Retina (tissue), 1 donor: Measurements from ENCODE around the gene INSC.

Source experiments
- DNase-seq: peaks from one replicate; pipeline ENCODE4 v3.0.0-alpha.2; 2016

Gene INSC

GRCh38 chr11:15224466-15224865 is 109.7 kb downstream of the INSC start:
- no peak for DNase-seq

- no peak for DNase-seq
Measured at GRCh38 chr11:15227011-15227410, 112.3 kb downstream of the INSC start.

GRCh38 chr11:15228331-15228849 is 113.7 kb downstream of the INSC start:
- DNase-seq: no peak

- no peak for DNase-seq
Measured at GRCh38 chr11:15229069-15229468, 114.3 kb downstream of the INSC start.

DNA sequence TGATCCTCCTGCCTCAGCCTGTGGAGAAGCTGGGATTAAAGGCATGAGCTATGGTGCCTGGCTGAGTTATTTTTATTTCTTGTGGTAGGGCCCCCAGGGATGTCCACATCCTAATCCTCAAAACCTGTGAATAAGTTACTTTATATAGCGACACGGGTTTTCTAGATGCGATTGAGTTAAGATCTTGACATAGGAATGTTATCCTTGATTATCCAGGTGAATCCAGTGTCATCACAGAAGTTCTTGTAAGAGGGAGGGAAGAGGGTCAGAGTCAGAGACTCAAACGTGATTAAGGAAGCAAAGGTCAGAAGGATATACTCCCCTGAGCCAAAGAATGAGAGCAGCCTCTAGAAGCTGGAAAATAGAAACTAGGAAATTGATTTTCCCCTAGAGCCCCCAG is 117.8 kb downstream of the INSC start:
- no peak for DNase-seq

DNA sequence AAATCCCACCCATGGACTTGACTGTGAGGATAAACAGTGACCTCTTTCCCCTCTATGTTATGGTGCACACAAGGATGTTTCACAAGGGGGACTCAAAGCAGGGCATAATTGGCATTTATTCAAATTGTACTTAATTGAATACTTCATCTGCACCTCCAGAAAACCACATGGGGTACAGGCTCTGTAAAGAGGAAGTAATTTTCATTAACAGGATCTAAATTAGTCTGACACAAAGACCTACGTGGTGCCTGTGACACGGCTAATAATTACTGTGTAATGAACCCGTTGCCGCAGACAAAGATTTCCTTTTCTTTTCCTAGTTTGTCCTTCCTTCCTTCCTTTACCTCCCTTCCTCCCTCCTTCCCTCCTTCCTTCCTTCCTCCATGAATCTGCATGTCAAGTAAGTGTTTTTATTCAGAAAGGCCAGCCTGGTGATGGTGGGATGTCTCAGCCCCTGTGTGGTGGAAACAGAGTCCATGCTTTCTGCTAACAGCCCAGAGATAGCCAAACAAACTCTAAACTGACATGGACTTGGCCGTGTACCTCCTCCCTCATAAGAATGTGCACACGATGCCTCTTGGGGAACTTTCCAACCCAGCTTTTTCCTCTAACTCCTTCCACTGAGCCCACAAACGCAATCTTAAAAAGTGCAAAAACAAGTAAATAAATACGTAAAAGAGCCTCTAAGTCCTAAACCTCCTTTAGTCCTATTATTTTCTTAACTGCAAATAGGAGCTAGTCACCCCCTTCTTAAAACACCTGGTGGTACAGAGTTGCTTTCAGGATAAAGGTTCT is 118.8 kb downstream of the INSC start:
- DNase-seq: peak; percentile 30

GRCh38 chr11:15234796-15235195 is 120.1 kb downstream of the INSC start:
- no peak for DNase-seq

DNA sequence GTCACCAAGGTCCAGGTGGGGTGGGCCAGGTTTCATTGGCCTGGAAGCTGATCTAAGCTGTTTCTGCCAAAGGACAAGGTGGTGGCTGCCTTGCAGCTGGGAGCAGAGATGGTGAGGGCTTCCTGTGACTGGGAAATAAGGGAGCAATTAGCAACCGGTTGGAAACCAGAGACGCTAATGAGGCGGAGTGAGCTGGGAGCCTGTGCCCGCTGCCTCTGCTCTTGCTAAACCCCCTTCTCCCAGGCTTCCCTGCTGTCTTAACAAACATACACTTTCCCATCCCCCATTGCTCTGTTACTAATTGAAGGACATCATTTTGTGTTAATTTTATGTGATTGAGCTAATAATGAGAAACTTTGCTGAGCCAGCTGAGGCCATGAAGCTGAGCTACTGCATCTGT is 121.8 kb downstream of the INSC start:
- DNase-seq: peak; percentile 78

GRCh38 chr11:15238856-15239255 is 124.1 kb downstream of the INSC start:
- no peak for DNase-seq

DNA sequence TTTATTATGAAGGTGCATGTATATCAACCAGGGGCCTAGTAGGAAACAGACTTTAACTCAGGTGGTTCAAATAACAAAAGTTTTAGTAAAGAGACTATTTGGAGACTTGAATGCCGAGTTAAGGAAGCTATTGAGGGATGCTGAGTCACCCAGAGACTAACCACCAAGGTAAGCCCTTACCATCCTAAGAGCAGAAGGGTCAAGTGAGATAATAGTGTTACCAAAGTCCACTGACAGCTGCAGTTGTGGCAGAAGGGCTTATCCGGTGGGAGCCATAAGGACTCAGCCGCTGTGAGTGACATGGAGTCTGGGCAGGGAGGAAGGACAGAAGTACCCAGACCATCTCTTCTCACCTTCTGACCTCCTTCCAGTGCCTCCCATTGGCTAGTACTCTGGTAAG is 134.0 kb downstream of the INSC start:
- no peak for DNase-seq

DNA sequence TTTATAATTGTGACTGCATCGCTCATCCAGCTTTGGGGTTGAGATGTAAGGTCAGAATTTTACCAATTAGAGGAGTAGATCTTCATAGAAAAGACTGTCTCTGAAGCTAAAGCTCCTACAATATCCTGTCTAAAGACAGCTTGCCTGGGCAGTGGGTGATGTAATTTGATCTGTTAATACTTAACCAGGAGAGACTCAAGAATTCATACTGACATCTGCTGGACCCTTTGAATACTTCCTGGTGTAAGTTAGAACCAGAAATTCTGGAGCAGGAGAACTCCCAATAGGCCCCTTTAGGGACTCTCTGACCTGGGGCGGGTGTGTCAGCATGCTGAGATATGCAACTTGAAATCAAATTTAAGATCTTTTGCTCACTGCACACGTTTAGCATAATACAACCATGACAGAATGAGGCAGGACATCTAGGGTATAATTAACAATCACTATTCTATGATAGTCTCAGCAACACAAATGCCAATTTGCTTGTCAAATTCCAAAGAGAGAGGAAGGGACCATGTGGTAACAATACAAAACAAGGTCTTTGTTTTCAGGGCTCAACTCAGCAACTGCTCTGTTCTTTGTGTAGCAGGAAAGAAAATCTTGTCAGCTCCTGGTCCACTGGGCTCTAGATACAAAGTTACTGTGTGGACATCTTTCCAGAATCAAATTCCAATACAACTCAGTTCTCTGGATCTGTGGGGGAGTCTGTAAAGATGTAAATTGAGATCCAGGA is 143.9 kb downstream of the INSC start:
- peak; percentile 41 for DNase-seq

DNA sequence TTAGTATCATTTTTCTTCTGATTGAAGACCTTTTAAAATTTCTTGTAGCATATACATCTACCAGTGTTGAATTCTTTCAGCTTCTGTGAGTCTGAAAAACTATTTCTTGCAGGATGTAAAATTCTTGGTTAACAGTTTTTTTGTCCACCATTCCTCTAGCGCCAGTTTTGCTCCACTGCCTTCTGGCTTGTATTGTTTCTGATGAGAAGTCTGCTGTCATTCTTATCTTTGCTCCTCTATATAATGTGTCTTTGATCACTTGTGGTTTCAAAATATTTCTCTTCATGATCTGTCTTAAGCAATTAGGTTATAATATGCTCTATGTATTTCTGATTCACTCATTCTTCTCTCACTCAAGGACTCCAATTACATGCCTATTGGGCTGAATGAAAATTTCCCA is 152.3 kb downstream of the INSC start:
- no peak for DNase-seq

GRCh38 chr11:15268598-15268997 is 153.9 kb downstream of the INSC start:
- DNase-seq: no peak

GRCh38 chr11:15275141-15275540 is 160.4 kb downstream of the INSC start:
- no peak for DNase-seq

- peak; percentile 68 for DNase-seq
Measured at GRCh38 chr11:15276621-15277020, 161.9 kb downstream of the INSC start.

- DNase-seq: no peak
Measured at GRCh38 chr11:15278128-15278527, 163.4 kb downstream of the INSC start.

DNA sequence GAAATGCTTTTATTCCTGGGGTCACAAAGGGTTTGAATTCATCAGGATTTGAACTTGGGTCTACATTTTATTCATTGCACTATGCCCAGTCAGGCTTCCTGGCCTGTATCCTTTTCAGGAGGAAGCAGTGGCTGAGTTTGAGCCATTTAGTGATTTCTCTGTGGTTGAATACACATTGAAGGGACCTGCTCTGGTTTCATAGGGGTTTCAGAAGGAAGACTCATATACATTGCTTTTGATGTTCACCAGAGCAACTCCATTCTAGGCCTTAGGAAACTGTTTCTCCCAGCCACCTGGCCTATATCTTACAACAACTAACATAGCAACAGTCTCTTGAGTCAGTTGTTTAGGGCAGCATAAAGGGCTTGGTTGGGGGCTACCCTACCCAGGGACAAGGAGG is 165.7 kb downstream of the INSC start:
- DNase-seq: no peak

- no peak for DNase-seq
Measured at GRCh38 chr11:15282754-15283153, 168.0 kb downstream of the INSC start.

DNA sequence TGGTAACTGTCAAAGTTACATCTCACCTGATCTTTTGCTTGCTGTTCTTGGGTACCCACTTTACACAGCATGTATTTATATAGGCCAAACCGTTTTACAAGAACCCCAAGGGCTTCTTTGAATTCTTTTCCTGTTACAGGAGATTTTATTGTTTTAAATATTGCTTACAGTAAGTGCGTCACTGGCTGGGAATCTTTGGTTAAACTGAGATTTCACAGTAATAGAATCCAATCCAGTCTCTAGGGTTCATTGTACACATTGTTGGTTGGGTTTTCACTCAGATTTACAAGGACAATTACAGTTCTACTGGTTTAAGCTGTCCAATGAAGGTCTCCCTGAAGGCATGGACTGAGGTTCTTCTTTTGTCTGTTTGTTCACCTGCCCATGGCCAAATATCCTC is 171.7 kb downstream of the INSC start:
- DNase-seq: no peak

DNA sequence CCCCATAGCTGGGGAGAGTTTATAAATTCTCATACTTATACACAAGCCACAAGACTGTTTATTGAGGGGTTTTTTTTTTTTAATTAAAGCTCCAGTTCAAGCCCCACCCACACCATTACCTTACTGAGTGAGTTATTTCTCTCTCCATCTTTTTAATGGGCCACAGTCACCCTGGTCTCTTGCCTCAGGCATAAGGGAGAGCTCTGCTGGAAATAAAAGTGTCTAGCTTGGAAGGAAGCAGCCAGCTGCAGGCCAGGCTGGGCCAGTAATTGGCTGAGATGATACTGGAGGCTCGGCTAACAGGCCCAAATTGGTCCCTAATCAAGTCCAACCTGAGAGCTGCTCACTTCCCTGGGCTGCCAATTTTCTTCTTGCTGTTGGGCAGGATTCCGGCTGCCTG is 174.1 kb downstream of the INSC start:
- DNase-seq: no peak

- peak; percentile 47 for DNase-seq
Measured at GRCh38 chr11:15289723-15290122, 175.0 kb downstream of the INSC start.

GRCh38 chr11:15291885-15292284 is 177.2 kb downstream of the INSC start:
- no peak for DNase-seq

- DNase-seq: no peak
Measured at GRCh38 chr11:15293975-15294620, 179.4 kb downstream of the INSC start.

DNA sequence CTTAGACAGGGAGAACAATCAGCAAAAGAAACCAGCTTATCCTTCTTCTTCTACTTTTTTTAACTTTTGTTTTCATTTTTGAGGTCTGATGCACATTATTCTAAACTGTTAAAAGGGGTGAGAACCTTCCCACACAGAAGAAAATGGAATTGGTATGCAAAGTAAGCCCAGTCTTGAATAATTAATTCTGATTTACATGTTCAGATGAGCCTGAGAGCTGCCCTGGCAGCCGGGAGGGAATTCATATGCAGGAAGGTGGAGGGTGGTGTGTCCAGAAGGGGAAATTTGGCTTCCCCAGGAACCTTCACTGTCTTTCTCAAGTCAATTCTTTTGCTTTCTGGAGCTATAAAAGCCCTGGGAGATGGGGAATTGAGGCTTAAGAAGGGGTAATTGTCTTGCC is 181.0 kb downstream of the INSC start:
- no peak for DNase-seq
